Measurements from ENCODE around the gene HVCN1. TPM values are rescaled to one million over a fixed set of nuclear protein-coding genes. Genes with fewer than 3 reads are reported as not detected.
"Not testable (repeated sequence)": the region's sequence is repeated elsewhere in the genome, so short reads cannot be mapped to it uniquely, and the experiment has no call there.

HVCN1 gene
- 1 to 10 TPM in 1 of 2 donors, under 1 TPM in 1; 0.66 to 1.3 TPM for total RNA-seq

- peak; percentile 24 to 50 (median 38) for DNase-seq
- ATAC-seq = peak; percentile 66
- Histone ChIP-seq H3K36me3 (replicated peaks in 1 of 2; ENCODE audit: insufficient read depth in 1 of 2, low read depth in 2 of 2) (no peaks in the 10 kb centered on the region), H3K27me3 (peaks cover 0 to 6% of the 10 kb centered on the region in 2 donors), H3K9me3 (no peaks in the 10 kb centered on the region), H3K4me1 (peaks cover 13% of the 10 kb centered on the region), H3K27ac (peak within 1 kb of the TSS in 3 of 4 donors; percentile 10 to 59 (median 43)), H3K4me3 (peak within 1 kb of the TSS; percentile 26 to 41)
- intact Hi-C loops (cut with DNase I) = no loop called here
- 0 to 7% methylated on average over 4 to 41 of the region's 64 CpGs for WGBS, 2 donors
- TF ChIP-seq CTCF (IDR thresholded peaks at IDR 0.05) (no peak), POLR2A (IDR thresholded peaks at IDR 0.05) (no peak)
Measured at GRCh38 chr12:110688446-110689280, at the start of gene HVCN1. TSS of gene HVCN1 (minus strand) at chr12:110689115. CDS start at chr12:110683245, 5,870 bp downstream.

- Histone ChIP-seq H3K4me1 (peaks cover 51% of the 10 kb centered on the region), H3K9me3 (no peaks in the 10 kb centered on the region), H3K4me3 (no peak overlapping the region), H3K27ac (no peak overlapping the region), H3K27me3 (no peaks in the 10 kb centered on the region), H3K36me3 (replicated peaks in 1 of 2; ENCODE audit: insufficient read depth in 1 of 2, low read depth in 2 of 2) (no peaks in the 10 kb centered on the region)
- ATAC-seq (no peak), DNase-seq (no peak)
- 82 to 94% methylated on average over 3 of the region's 3 CpGs for WGBS, 2 donors
- intact Hi-C loops (cut with DNase I) = no loop called here
- TF ChIP-seq POLR2A (IDR thresholded peaks at IDR 0.05) = no peak
- TF ChIP-seq CTCF (IDR thresholded peaks at IDR 0.05) = no peak
Measured at GRCh38 chr12:110737532-110737931, 48.6 kb upstream of the HVCN1 start.

- H3K36me3 ChIP-seq (replicated peaks in 1 of 2; ENCODE audit: insufficient read depth in 1 of 2, low read depth in 2 of 2); DNase-seq; H3K27ac ChIP-seq; intact Hi-C loops (cut with DNase I); ATAC-seq; H3K4me3 ChIP-seq; H3K27me3 ChIP-seq; H3K9me3 ChIP-seq: not testable (repeated sequence)
- WGBS, 2 donors = 74 to 78% methylated on average over 5 of the region's 5 CpGs
- peaks cover 53% of the 10 kb centered on the region for H3K4me1 ChIP-seq
Measured at GRCh38 chr12:110737016-110737415, 48.1 kb upstream of the HVCN1 start.

GRCh38 chr12:110733900-110734299 lies 45.0 kb upstream of the HVCN1 start:
- Histone ChIP-seq H3K27ac (no peak overlapping the region), H3K4me3 (no peak overlapping the region), H3K9me3 (no peaks in the 10 kb centered on the region), H3K27me3 (no peaks in the 10 kb centered on the region), H3K36me3 (replicated peaks in 1 of 2; ENCODE audit: insufficient read depth in 1 of 2, low read depth in 2 of 2) (peaks cover 0 to 13% of the 10 kb centered on the region in 2 donors), H3K4me1 (peaks cover 44% of the 10 kb centered on the region)
- ATAC-seq = no peak
- TF ChIP-seq CTCF (IDR thresholded peaks at IDR 0.05) (no peak), POLR2A (IDR thresholded peaks at IDR 0.05) (no peak)
- no peak for DNase-seq
- intact Hi-C loops (cut with DNase I) = no loop called here
- WGBS, 2 donors = 25 to 58% methylated on average over 1 of the region's 1 CpG

GRCh38 chr12:110733089-110733715 lies 44.3 kb upstream of the HVCN1 start:
- H3K4me3 ChIP-seq = no peak overlapping the region
- WGBS, 2 donors = 28 to 29% methylated on average over 5 of the region's 5 CpGs
- DNase-seq = peak in 1 of 4 donors; percentile 30
- peaks cover 0 to 15% of the 10 kb centered on the region in 2 donors for H3K36me3 ChIP-seq (replicated peaks in 1 of 2; ENCODE audit: insufficient read depth in 1 of 2, low read depth in 2 of 2)
- ATAC-seq = no peak
- H3K4me1 ChIP-seq = peaks cover 44% of the 10 kb centered on the region
- intact Hi-C loops (cut with DNase I) = no loop called here
- peak overlapping the region in 2 of 4 donors; percentile 1 to 20 for H3K27ac ChIP-seq
- H3K27me3 ChIP-seq = no peaks in the 10 kb centered on the region
- H3K9me3 ChIP-seq = no peaks in the 10 kb centered on the region
- TF ChIP-seq POLR2A (IDR thresholded peaks at IDR 0.05) = no peak

Measured in body of pancreas (tissue), 4 donors.